RWPE2 (cell line): ENCODE results near the gene ITGA4.

Source experiments
- ATAC-seq: fragments of 200-7000 bp; cut with Tn5 transposase; 3 replicates; pipeline ENCODE4 v1.9.1; 2021; ENCODE audit warnings: low read depth
- DNase-seq: peaks from one replicate; pipeline ENCODE4 v3.0.0-alpha.2; 2020; ENCODE audit warnings: low spot score
- H3K27ac ChIP-seq: fragments of 450-650 bp; 2 replicates; pipeline ENCODE4 v1.5.1; 2017; ENCODE audit warnings: mild to moderate bottlenecking; ENCODE audit not compliant: poor library complexity, severe bottlenecking
- H3K27me3 ChIP-seq: fragments of 250-450 bp; sonication (Bioruptor Pico); 2 replicates; pipeline ENCODE4 v1.5.1; 2021; ENCODE audit warnings: mild to moderate bottlenecking, moderate library complexity; ENCODE audit not compliant: insufficient read depth, poor library complexity, severe bottlenecking
- H3K36me3 ChIP-seq: fragments of 250-450 bp; sonication (Bioruptor Pico); 2 replicates; pipeline ENCODE4 v1.5.1; 2020; ENCODE audit warnings: low read depth, mild to moderate bottlenecking, moderate library complexity
- H3K4me1 ChIP-seq: fragments of 250-450 bp; sonication (Bioruptor Pico); 2 replicates; pipeline ENCODE4 v1.5.1; 2021; ENCODE audit warnings: mild to moderate bottlenecking, moderate library complexity; ENCODE audit not compliant: insufficient read depth, poor library complexity, severe bottlenecking
- H3K4me3 ChIP-seq: fragments of 250-450 bp; sonication (Bioruptor Pico); 2 replicates; pipeline ENCODE4 v1.5.1; 2021; ENCODE audit warnings: mild to moderate bottlenecking, moderate library complexity; ENCODE audit not compliant: severe bottlenecking
- H3K9me3 ChIP-seq: fragments of 250-450 bp; sonication (Bioruptor Pico); 2 replicates; pipeline ENCODE4 v1.5.1; 2021; ENCODE audit warnings: mild to moderate bottlenecking, moderate library complexity; ENCODE audit not compliant: severe bottlenecking
- CTCF ChIP-seq: fragments of 450-650 bp; IDR thresholded peaks from one replicate; pipeline ENCODE4 v1.5.1; 2017; ENCODE audit warnings: mild to moderate bottlenecking, moderate library complexity; ENCODE audit not compliant: poor library complexity, severe bottlenecking

Gene ITGA4

GRCh38 chr2:181471226-181471625 lies 14.0 kb downstream of the ITGA4 start:
- H3K9me3 ChIP-seq, result no peaks in the 10 kb centered on the region
- no peaks in the 10 kb centered on the region for H3K4me1 ChIP-seq
- H3K27ac ChIP-seq, result no peak overlapping the region
- H3K4me3 ChIP-seq, result no peak overlapping the region
- DNase-seq, result no peak
- no peaks in the 10 kb centered on the region for H3K36me3 ChIP-seq
- H3K27me3 ChIP-seq, result no peaks in the 10 kb centered on the region
- ATAC-seq, result no peak
- no peak for TF ChIP-seq CTCF

- DNase-seq (no peak), ATAC-seq (no peak)
- Histone ChIP-seq H3K36me3 (no peaks in the 10 kb centered on the region), H3K4me1 (no peaks in the 10 kb centered on the region), H3K27ac (no peak overlapping the region), H3K27me3 (no peaks in the 10 kb centered on the region), H3K4me3 (no peak overlapping the region), H3K9me3 (no peaks in the 10 kb centered on the region)
- no peak for TF ChIP-seq CTCF
Measured at GRCh38 chr2:181471783-181472182, 14.6 kb downstream of the ITGA4 start.

GRCh38 chr2:181472990-181473389 lies 15.8 kb downstream of the ITGA4 start:
- no peak for DNase-seq
- TF ChIP-seq CTCF, result no peak
- no peaks in the 10 kb centered on the region for H3K4me1 ChIP-seq
- no peaks in the 10 kb centered on the region for H3K27me3 ChIP-seq
- H3K27ac ChIP-seq, result no peak overlapping the region
- H3K4me3 ChIP-seq, result no peak overlapping the region
- no peaks in the 10 kb centered on the region for H3K36me3 ChIP-seq
- H3K9me3 ChIP-seq, result no peaks in the 10 kb centered on the region
- no peak for ATAC-seq

- Histone ChIP-seq H3K4me3 (no peak overlapping the region), H3K27me3 (no peaks in the 10 kb centered on the region), H3K4me1 (no peaks in the 10 kb centered on the region), H3K9me3 (no peaks in the 10 kb centered on the region), H3K36me3 (no peaks in the 10 kb centered on the region), H3K27ac (no peak overlapping the region)
- TF ChIP-seq CTCF, result no peak
- DNase-seq, result no peak
- ATAC-seq, result no peak
Measured at GRCh38 chr2:181474222-181474881, 17.2 kb downstream of the ITGA4 start.

- Histone ChIP-seq H3K36me3 (no peaks in the 10 kb centered on the region), H3K27ac (no peak overlapping the region), H3K4me1 (no peaks in the 10 kb centered on the region), H3K27me3 (no peaks in the 10 kb centered on the region), H3K9me3 (no peaks in the 10 kb centered on the region), H3K4me3 (no peak overlapping the region)
- ATAC-seq, result no peak
- no peak for TF ChIP-seq CTCF
- no peak for DNase-seq
Measured at GRCh38 chr2:181483211-181483610, 26.0 kb downstream of the ITGA4 start.
